PC-3 (cell line): Measurements from ENCODE around the gene KCNA4. TPM values are rescaled to one million over a fixed set of nuclear protein-coding genes. Genes with fewer than 3 reads are reported as not detected.

ENCODE experiments used
- ATAC-seq: fragments of 200-7000 bp; cut with Tn5 transposase; 2 replicates; pipeline ENCODE4 v1.9.1; 2020; ENCODE audit warnings: mild to moderate bottlenecking, moderate library complexity
- BruUV-seq: library from RNA; stranded (reverse); fragments of 400-500 nt; replicated peaks from 2 replicates; lab custom pipeline; 2021; lab: Mats Ljungman, UMichigan
- CTCF ChIA-PET: fragments of 300-600 bp; sonication (Branson Sonifier 250); formaldehyde crosslinking; loops from one replicate; lab custom pipeline; 2022; ENCODE audit warnings: antibody characterized with exemption; lab: Charles Lee
- POLR2A ChIA-PET: fragments of 300-600 bp; sonication (Branson Sonifier 250); formaldehyde crosslinking; loops from one replicate; lab custom pipeline; 2022; ENCODE audit warnings: antibody characterized with exemption; ENCODE audit not compliant: unreplicated experiment; lab: Charles Lee
- DNase-seq: peaks from one replicate; pipeline ENCODE4 v3.0.0-alpha.2; 2015
- H2AFZ ChIP-seq: fragments of 300-600 bp; sonication (generic); 2 replicates; pipeline ENCODE4 v1.6.0; 2016; ENCODE audit warnings: antibody characterized with exemption, low read length
- H3F3A ChIP-seq: fragments of 300-600 bp; sonication (generic); one replicate; pipeline ENCODE4 v1.6.0; 2017; ENCODE audit warnings: antibody characterized with exemption, low read length, control low read depth, mild to moderate bottlenecking; ENCODE audit not compliant: unreplicated experiment
- H3K27ac ChIP-seq: fragments of 300-600 bp; sonication (generic); 2 replicates; pipeline ENCODE4 v1.5.1; 2016; ENCODE audit warnings: mild to moderate bottlenecking, low read length
- H3K27me3 ChIP-seq: fragments of 300-600 bp; sonication (generic); 2 replicates; pipeline ENCODE4 v1.6.1; 2016; ENCODE audit warnings: low read length, mixed read lengths
- H3K36me3 ChIP-seq: fragments of 300-600 bp; sonication (generic); 2 replicates; pipeline ENCODE4 v1.6.1; 2016; ENCODE audit warnings: low read depth, mixed run types, low read length, mixed read lengths
- H3K4me1 ChIP-seq: fragments of 300-600 bp; sonication (generic); 2 replicates; pipeline ENCODE4 v1.5.1; 2016; ENCODE audit warnings: low read length; ENCODE audit not compliant: insufficient read depth
- H3K4me2 ChIP-seq: fragments of 300-600 bp; sonication (generic); 2 replicates; pipeline ENCODE4 v1.6.0; 2016; ENCODE audit warnings: low read length
- H3K4me3 ChIP-seq: fragments of 300-600 bp; sonication (generic); 2 replicates; pipeline ENCODE4 v1.5.1; 2016; ENCODE audit warnings: mild to moderate bottlenecking, low read length, mixed read lengths
- H3K79me2 ChIP-seq: fragments of 300-600 bp; sonication (generic); 2 replicates; pipeline ENCODE4 v1.6.1; 2017; ENCODE audit warnings: low read length, mixed read lengths
- H3K9ac ChIP-seq: fragments of 300-600 bp; sonication (generic); 2 replicates; pipeline ENCODE4 v1.6.0; 2016; ENCODE audit warnings: mild to moderate bottlenecking, low read length
- H3K9me2 ChIP-seq: fragments of 300-600 bp; sonication (generic); replicated peaks from 2 replicates; pipeline ENCODE4 v1.6.1; 2016; ENCODE audit warnings: mixed run types, low read length, mixed read lengths
- H3K9me3 ChIP-seq: fragments of 300-600 bp; sonication (generic); 2 replicates; pipeline ENCODE4 v1.6.1; 2016; ENCODE audit warnings: low read length, mixed read lengths
- H4K20me1 ChIP-seq: fragments of 300-600 bp; sonication (generic); 2 replicates; pipeline ENCODE4 v1.6.1; 2016; ENCODE audit warnings: low read length, mixed read lengths
- EZH2 ChIP-seq: fragments of 300-600 bp; sonication (generic); IDR thresholded peaks from one replicate; pipeline ENCODE4 v1.6.1; 2017; ENCODE audit warnings: antibody characterized with exemption, mild to moderate bottlenecking, low read length; ENCODE audit not compliant: unreplicated experiment
- EZH2phosphoT487 ChIP-seq: fragments of 300-600 bp; sonication (generic); IDR thresholded peaks from 2 replicates; pipeline ENCODE4 v1.6.1; 2018; ENCODE audit warnings: mild to moderate bottlenecking, antibody characterized with exemption, low read length, borderline replicate concordance
- intact Hi-C: fragments of 100-400 bp; cut with micrococcal nuclease; formaldehyde crosslinking; loops from 2 replicates; pipeline ENCODE4 v1.9.0; 2023
- total RNA-seq: library from RNA; depleted of rRNA; stranded (reverse); fragments of >200 nt; gene quantifications from 2 replicates; pipeline ENCODE4 v1.2.3, GENCODE V29; 2014
- TF ChIP-seq, protein P1 (sequence below): fragments of 300-600 bp; sonication (generic); conservative IDR thresholded peaks from 2 replicates; pipeline ENCODE4 v1.5.1; 2017; ENCODE audit warnings: antibody characterized with exemption, low read depth, mild to moderate bottlenecking, low read length

The KCNA4 gene
- total RNA-seq, 1 experiment from 2014 or later: not detected

DNA sequence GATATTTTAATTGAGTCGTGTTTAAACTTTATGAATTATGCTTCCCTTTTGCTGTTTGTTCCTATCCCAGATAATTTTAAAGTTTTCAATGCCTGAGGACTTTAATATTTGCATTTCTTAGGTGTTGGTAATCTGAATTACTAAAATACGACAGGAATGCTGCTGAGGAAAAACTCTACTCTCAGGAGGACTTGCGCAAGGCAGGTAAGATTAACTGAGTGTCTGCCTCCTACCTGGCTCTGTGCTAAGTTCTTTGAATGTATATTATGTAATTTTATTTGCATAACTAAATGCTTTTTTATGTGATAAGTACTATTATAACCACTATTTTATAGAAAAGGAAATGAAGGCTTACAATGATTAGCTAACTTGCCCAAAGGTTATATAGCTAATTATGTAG lies 2.7 kb upstream of the KCNA4 start:
- Histone ChIP-seq H3K27ac (no peak overlapping the region), H3K4me3 (no peak overlapping the region), H3K9ac (no peak overlapping the region), H3K9me2 (no peaks in the 10 kb centered on the region), H3K4me2 (no peak overlapping the region), H3K9me3 (no peaks in the 10 kb centered on the region), H3K79me2 (no peaks in the 10 kb centered on the region), H3F3A (no peaks in the 10 kb centered on the region), H2AFZ (no peak overlapping the region), H3K36me3 (no peaks in the 10 kb centered on the region), H3K27me3 (0 out of 2 replicates have a peak, but pooled peaks cover 6% of the 10 kb centered on the region), H3K4me1 (no peaks in the 10 kb centered on the region), H4K20me1 (no peaks in the 10 kb centered on the region)
- ATAC-seq (no peak), DNase-seq (no peak)
- POLR2A ChIA-PET: no interaction called here
- CTCF ChIA-PET: no interaction called here
- no TSS peak for BruUV-seq
- TF ChIP-seq, protein P1, sequence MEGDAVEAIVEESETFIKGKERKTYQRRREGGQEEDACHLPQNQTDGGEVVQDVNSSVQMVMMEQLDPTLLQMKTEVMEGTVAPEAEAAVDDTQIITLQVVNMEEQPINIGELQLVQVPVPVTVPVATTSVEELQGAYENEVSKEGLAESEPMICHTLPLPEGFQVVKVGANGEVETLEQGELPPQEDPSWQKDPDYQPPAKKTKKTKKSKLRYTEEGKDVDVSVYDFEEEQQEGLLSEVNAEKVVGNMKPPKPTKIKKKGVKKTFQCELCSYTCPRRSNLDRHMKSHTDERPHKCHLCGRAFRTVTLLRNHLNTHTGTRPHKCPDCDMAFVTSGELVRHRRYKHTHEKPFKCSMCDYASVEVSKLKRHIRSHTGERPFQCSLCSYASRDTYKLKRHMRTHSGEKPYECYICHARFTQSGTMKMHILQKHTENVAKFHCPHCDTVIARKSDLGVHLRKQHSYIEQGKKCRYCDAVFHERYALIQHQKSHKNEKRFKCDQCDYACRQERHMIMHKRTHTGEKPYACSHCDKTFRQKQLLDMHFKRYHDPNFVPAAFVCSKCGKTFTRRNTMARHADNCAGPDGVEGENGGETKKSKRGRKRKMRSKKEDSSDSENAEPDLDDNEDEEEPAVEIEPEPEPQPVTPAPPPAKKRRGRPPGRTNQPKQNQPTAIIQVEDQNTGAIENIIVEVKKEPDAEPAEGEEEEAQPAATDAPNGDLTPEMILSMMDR: no peak
- TF ChIP-seq EZH2: no peak
- intact Hi-C loops: no loop called here

GRCh38 chr11:30018495-30018894 lies 1.7 kb upstream of the KCNA4 start:
- no peaks in the 10 kb centered on the region for H3K36me3 ChIP-seq
- H3K79me2 ChIP-seq: no peaks in the 10 kb centered on the region
- H4K20me1 ChIP-seq: no peaks in the 10 kb centered on the region
- no peak overlapping the region for H3K4me2 ChIP-seq
- H3K27ac ChIP-seq: no peak overlapping the region
- no peaks in the 10 kb centered on the region for H3K4me1 ChIP-seq
- no peak overlapping the region for H3K9ac ChIP-seq
- 0 out of 2 replicates have a peak, but pooled peaks cover 6% of the 10 kb centered on the region for H3K27me3 ChIP-seq
- intact Hi-C loops: no loop called here
- DNase-seq (no peak), ATAC-seq (no peak)
- H3K9me2 ChIP-seq: no peaks in the 10 kb centered on the region
- ChIA-PET POLR2A (no interaction called here), CTCF (no interaction called here)
- H3F3A ChIP-seq: no peaks in the 10 kb centered on the region
- no peak overlapping the region for H2AFZ ChIP-seq
- no peak overlapping the region for H3K4me3 ChIP-seq
- BruUV-seq: no TSS peak
- no peaks in the 10 kb centered on the region for H3K9me3 ChIP-seq
- TF ChIP-seq EZH2phosphoT487 (no peak), EZH2 (no peak)

- Histone ChIP-seq H4K20me1 (no peaks in the 10 kb centered on the region), H3K27me3 (0 out of 2 replicates have a peak, but pooled peaks cover 6% of the 10 kb centered on the region), H3K79me2 (no peaks in the 10 kb centered on the region), H3K27ac (no peak overlapping the region), H3K9me2 (no peaks in the 10 kb centered on the region), H3K4me3 (no peak overlapping the region), H3F3A (no peaks in the 10 kb centered on the region), H3K4me2 (no peak overlapping the region), H3K4me1 (no peaks in the 10 kb centered on the region), H3K9ac (no peak overlapping the region), H3K9me3 (no peaks in the 10 kb centered on the region), H2AFZ (no peak overlapping the region), H3K36me3 (no peaks in the 10 kb centered on the region)
- intact Hi-C loops: no loop called here
- no TSS peak for BruUV-seq
- ATAC-seq (no peak), DNase-seq (no peak)
- CTCF ChIA-PET: no interaction called here
- POLR2A ChIA-PET: no interaction called here
- TF ChIP-seq, protein P1: no peak
- TF ChIP-seq EZH2: no peak
- TF ChIP-seq EZH2phosphoT487: no peak
These were observed 640 bp upstream of the KCNA4 start for GRCh38 chr11:30017445-30017895.
